Astrocyte of the spinal cord (primary cell): ENCODE measurements around the gene LINC01488.

Experiments
- DNase-seq: peaks from one replicate; pipeline ENCODE4 v3.0.0; 2011; ENCODE audit warnings: low read depth, low spot score
- H3K4me3 ChIP-seq: 2 replicates; pipeline ENCODE4 v1.5.1; 2011; ENCODE audit warnings: low read depth, mild to moderate bottlenecking, low read length, moderate library complexity
- CTCF ChIP-seq: IDR thresholded peaks from 2 replicates; pipeline ENCODE4 v1.5.1; 2012; ENCODE audit warnings: low read depth, mild to moderate bottlenecking, low read length, inconsistent platforms
- in situ Hi-C: cut with HindIII; loops from 2 replicates; pipeline ENCODE4 v1.10.0; 2017; ENCODE audit warnings: low sequenced_read_pairs

The LINC01488 gene

GRCh38 chr11:69493931-69494821 is 12.7 kb downstream of the LINC01488 start:
- no peak for DNase-seq
- H3K4me3 ChIP-seq: no peak overlapping the region
- no peak for TF ChIP-seq CTCF
- in situ Hi-C loops: no loop called here

GRCh38 chr11:69494851-69495250 is 13.4 kb downstream of the LINC01488 start:
- TF ChIP-seq CTCF: no peak
- in situ Hi-C loops: no loop called here
- H3K4me3 ChIP-seq: no peak overlapping the region
- DNase-seq: no peak

- no peak for TF ChIP-seq CTCF
- DNase-seq: no peak
- no peak overlapping the region for H3K4me3 ChIP-seq
- in situ Hi-C loops: no loop called here
Measured at GRCh38 chr11:69495441-69496201, 14.2 kb downstream of the LINC01488 start.

- H3K4me3 ChIP-seq: no peak overlapping the region
- in situ Hi-C loops: no loop called here
- no peak for TF ChIP-seq CTCF
- no peak for DNase-seq
Measured at GRCh38 chr11:69496202-69496557, 14.7 kb downstream of the LINC01488 start.

- no peak for DNase-seq
- TF ChIP-seq CTCF: no peak
- in situ Hi-C loops: no loop called here
Measured at GRCh38 chr11:69496631-69497220, 15.3 kb downstream of the LINC01488 start.

GRCh38 chr11:69497221-69497787 is 15.8 kb downstream of the LINC01488 start:
- in situ Hi-C loops: no loop called here
- H3K4me3 ChIP-seq: no peak overlapping the region
- DNase-seq: peak; percentile 98
- no peak for TF ChIP-seq CTCF

More at GRCh38 chr11:69496631-69497220, 15.3 kb downstream of the LINC01488 start:
- no peak overlapping the region for H3K4me3 ChIP-seq
